H9 (cell line): Measurements from ENCODE around the gene CXorf49B. TPM values are rescaled to one million over a fixed set of nuclear protein-coding genes. Genes with fewer than 3 reads are reported as not detected.

Experiments used
- DNase-seq: peaks from one replicate; pipeline ENCODE4 v3.0.0-alpha.2; 2017
- H2AFZ ChIP-seq: one replicate; pipeline ENCODE4 v1.6.1; 2013; ENCODE audit warnings: mild to moderate bottlenecking, low read length, control low read depth, moderate library complexity
- H2AK5ac ChIP-seq: 2 replicates; pipeline ENCODE4 v1.6.1; 2013; ENCODE audit warnings: low read length, control low read depth, mixed read lengths; ENCODE audit not compliant: insufficient read length
- H2BK120ac ChIP-seq: one replicate; pipeline ENCODE4 v1.6.1; 2013; ENCODE audit warnings: low read depth, mild to moderate bottlenecking, low read length, control low read depth, inconsistent platforms; ENCODE audit not compliant: poor library complexity, severe bottlenecking
- H2BK12ac ChIP-seq: 2 replicates; pipeline ENCODE4 v1.6.1; 2013; ENCODE audit warnings: low read length, control low read depth, mixed read lengths, low read depth; ENCODE audit not compliant: insufficient read length
- H2BK15ac ChIP-seq: 2 replicates; pipeline ENCODE4 v1.6.1; 2013; ENCODE audit warnings: low read depth, low read length, control low read depth
- H2BK20ac ChIP-seq: one replicate; pipeline ENCODE4 v1.6.1; 2013; ENCODE audit warnings: low read depth, mild to moderate bottlenecking, low read length, control low read depth, inconsistent platforms; ENCODE audit not compliant: poor library complexity, severe bottlenecking
- H2BK5ac ChIP-seq: 2 replicates; pipeline ENCODE4 v1.6.1; 2013; ENCODE audit warnings: low read length, control low read depth, mixed read lengths; ENCODE audit not compliant: insufficient read length
- H3K14ac ChIP-seq: 2 replicates; pipeline ENCODE4 v1.6.1; 2013; ENCODE audit warnings: low read length, control low read depth; ENCODE audit not compliant: insufficient read depth
- H3K18ac ChIP-seq: 2 replicates; pipeline ENCODE4 v1.6.1; 2013; ENCODE audit warnings: low read depth, mild to moderate bottlenecking, mixed read lengths, low read length, control low read depth; ENCODE audit not compliant: insufficient read length
- H3K23ac ChIP-seq: 2 replicates; pipeline ENCODE4 v1.6.1; 2013; ENCODE audit warnings: low read length, control low read depth, mixed read lengths, low read depth; ENCODE audit not compliant: insufficient read length
- H3K23me2 ChIP-seq: 2 replicates; pipeline ENCODE4 v1.6.1; 2013; ENCODE audit warnings: low read depth, mild to moderate bottlenecking, mixed read lengths, low read length, control low read depth; ENCODE audit not compliant: insufficient read length, poor library complexity, severe bottlenecking
- H3K27ac ChIP-seq: 2 replicates; pipeline ENCODE4 v1.5.1; 2013; ENCODE audit warnings: low read length, control low read depth, mixed read lengths, low read depth; ENCODE audit not compliant: insufficient read length
- H3K27me3 ChIP-seq: 2 replicates; pipeline ENCODE4 v1.6.1; 2013; ENCODE audit warnings: low read length, control low read depth, inconsistent platforms; ENCODE audit not compliant: insufficient read depth
- H3K4ac ChIP-seq: 2 replicates; pipeline ENCODE4 v1.6.1; 2013; ENCODE audit warnings: low read depth, mild to moderate bottlenecking, control low read depth, inconsistent platforms, low read length, moderate library complexity
- H3K4me1 ChIP-seq: 2 replicates; pipeline ENCODE4 v1.6.1; 2013; ENCODE audit warnings: low read length, control low read depth, inconsistent platforms; ENCODE audit not compliant: insufficient read depth
- H3K4me2 ChIP-seq: 2 replicates; pipeline ENCODE4 v1.6.1; 2013; ENCODE audit warnings: low read length, control low read depth, mixed read lengths; ENCODE audit not compliant: insufficient read length, insufficient read depth
- H3K56ac ChIP-seq: 2 replicates; pipeline ENCODE4 v1.6.1; 2013; ENCODE audit warnings: low read depth, mild to moderate bottlenecking, mixed read lengths, low read length, control low read depth; ENCODE audit not compliant: insufficient read length
- H3K79me1 ChIP-seq: 2 replicates; pipeline ENCODE4 v1.6.1; 2013; ENCODE audit warnings: low read depth, mild to moderate bottlenecking, moderate library complexity, low read length, control low read depth, inconsistent platforms; ENCODE audit not compliant: insufficient read depth, poor library complexity, severe bottlenecking
- H3K79me2 ChIP-seq: 2 replicates; pipeline ENCODE4 v1.6.1; 2013; ENCODE audit warnings: low read length, control low read depth, inconsistent platforms; ENCODE audit not compliant: insufficient read depth
- H3K9ac ChIP-seq: 2 replicates; pipeline ENCODE4 v1.6.1; 2013; ENCODE audit warnings: low read length, control low read depth, mixed read lengths; ENCODE audit not compliant: insufficient read length; ENCODE audit errors: extremely low read depth
- H3K9me3 ChIP-seq: one replicate; pipeline ENCODE4 v1.6.1; 2013; ENCODE audit warnings: low read depth, low read length, inconsistent platforms; ENCODE audit not compliant: control insufficient read depth
- H3T11ph ChIP-seq: one replicate; pipeline ENCODE4 v1.6.1; 2013; ENCODE audit warnings: mild to moderate bottlenecking, low read length, control low read depth, inconsistent platforms
- H4K20me1 ChIP-seq: one replicate; pipeline ENCODE4 v1.6.1; 2013; ENCODE audit not compliant: control insufficient read depth, insufficient read length, insufficient read depth
- H4K5ac ChIP-seq: 2 replicates; pipeline ENCODE4 v1.6.1; 2013; ENCODE audit warnings: low read depth, mild to moderate bottlenecking, mixed read lengths, low read length, control low read depth; ENCODE audit not compliant: insufficient read length
- H4K8ac ChIP-seq: replicated peaks from 2 replicates; pipeline ENCODE4 v1.6.1; 2013; ENCODE audit warnings: low read length, control low read depth, mixed read lengths, low read depth; ENCODE audit not compliant: insufficient read length
- H4K91ac ChIP-seq: 2 replicates; pipeline ENCODE4 v1.6.1; 2013; ENCODE audit warnings: low read depth, mild to moderate bottlenecking, moderate library complexity, mixed read lengths, low read length, control low read depth; ENCODE audit not compliant: insufficient read length
- H3K27ac Mint-ChIP-seq, 3 experiments: 2 replicates in 2 of 3; 3 replicates in 1 of 3; pipeline ENCODE4 v1.8.0; 2020 to 2021; ENCODE audit warnings: mixed read lengths in 3 of 3, mild to moderate bottlenecking in 1 of 3, moderate library complexity in 1 of 3
- H3K27me3 Mint-ChIP-seq: 2 replicates; pipeline ENCODE4 v1.8.0; 2021; ENCODE audit warnings: low read depth, mild to moderate bottlenecking, moderate library complexity, mixed read lengths
- H3K36me3 Mint-ChIP-seq, 3 experiments: 2 replicates in 2 of 3; 3 replicates in 1 of 3; pipeline ENCODE4 v1.8.0; 2020 to 2021; ENCODE audit warnings: low read depth in 3 of 3, mixed read lengths in 3 of 3; ENCODE audit not compliant: insufficient read depth in 1 of 3
- H3K4me1 Mint-ChIP-seq, 2 experiments: 2 replicates each; pipeline ENCODE4 v1.8.0; 2020; ENCODE audit warnings: mixed read lengths in 2 of 2
- H3K4me3 Mint-ChIP-seq, 2 experiments: 2 replicates in 1 of 2; 3 replicates in 1 of 2; pipeline ENCODE4 v1.8.0; 2020 to 2021; ENCODE audit warnings: mild to moderate bottlenecking in 2 of 2, mixed read lengths in 2 of 2, moderate library complexity in 1 of 2
- H3K9me3 Mint-ChIP-seq, 2 experiments: 2 replicates in 1 of 2; 3 replicates in 1 of 2; pipeline ENCODE4 v1.8.0; 2020; ENCODE audit warnings: mild to moderate bottlenecking in 2 of 2, mixed read lengths in 2 of 2, moderate library complexity in 1 of 2
- WGBS: extraction: QIAGEN DNeasy Blood & Tissue Kit; methylation state at CpG from one replicate; pipeline ENCODE4 v1.1.7; 2013; ENCODE audit warnings: missing lambda C conversion rate, low lambda C conversion rate, mixed read lengths; ENCODE audit not compliant: insufficient read length; ENCODE audit errors: extremely low coverage; 5-methylcytosine and 5-hydroxymethylcytosine counted together
- total RNA-seq: library from RNA; stranded (reverse); gene quantifications from 2 replicates; pipeline ENCODE4 v1.2.1, GENCODE V29; 2021
- TF ChIP-seq, protein P1 (sequence below): fragments of 200-600 bp; sonication (generic); conservative IDR thresholded peaks from 3 replicates; pipeline ENCODE4 v1.8.0; 2021; ENCODE audit warnings: antibody characterized with exemption, mild to moderate bottlenecking

The CXorf49B gene
- total RNA-seq, 1 experiment from 2014 or later, result not detected

GRCh38 chrX:71815121-71815905, 52.2 kb downstream of the CXorf49B start:
- no peaks in the 10 kb centered on the region for H3K27me3 ChIP-seq
- no peak overlapping the region for H2AFZ ChIP-seq
- H2BK12ac ChIP-seq, result no peak overlapping the region
- Mint-ChIP-seq H3K36me3 (no peaks in the 10 kb centered on the region; a peak in 2 of 7 replicates), H3K27me3 (peaks cover 23% of the 10 kb centered on the region), H3K4me1 (no peaks in the 10 kb centered on the region), H3K4me3 (no peak overlapping the region), H3K27ac (no peak overlapping the region), H3K9me3 (peaks cover 61 to 64% of the 10 kb centered on the region in 2 experiments)
- no peak overlapping the region for H3K9ac ChIP-seq
- no peak overlapping the region for H3K27ac ChIP-seq
- H3T11ph ChIP-seq, result no peak overlapping the region
- H3K23ac ChIP-seq, result no peak overlapping the region
- no peaks in the 10 kb centered on the region for H4K20me1 ChIP-seq
- H2AK5ac ChIP-seq, result no peak overlapping the region
- H3K14ac ChIP-seq, result no peak overlapping the region
- H3K4me1 ChIP-seq, result no peaks in the 10 kb centered on the region
- H3K56ac ChIP-seq, result no peak overlapping the region
- H4K8ac ChIP-seq, result no peak overlapping the region
- H3K18ac ChIP-seq, result no peak overlapping the region
- H4K91ac ChIP-seq, result no peak overlapping the region
- H3K23me2 ChIP-seq, result no peaks in the 10 kb centered on the region
- H2BK15ac ChIP-seq, result no peak overlapping the region
- H2BK5ac ChIP-seq, result no peak overlapping the region
- no peak overlapping the region for H3K4me2 ChIP-seq
- H3K79me2 ChIP-seq, result no peaks in the 10 kb centered on the region
- H3K9me3 ChIP-seq, result peaks cover 10% of the 10 kb centered on the region
- H3K4ac ChIP-seq, result no peak overlapping the region
- H2BK20ac ChIP-seq, result no peak overlapping the region
- no peak overlapping the region for H4K5ac ChIP-seq
- WGBS, result no CpG with 5 or more reads among the region's 14 CpGs
- no peak for DNase-seq
- no peaks in the 10 kb centered on the region for H3K79me1 ChIP-seq
- H2BK120ac ChIP-seq, result no peak overlapping the region
- TF ChIP-seq, protein P1, sequence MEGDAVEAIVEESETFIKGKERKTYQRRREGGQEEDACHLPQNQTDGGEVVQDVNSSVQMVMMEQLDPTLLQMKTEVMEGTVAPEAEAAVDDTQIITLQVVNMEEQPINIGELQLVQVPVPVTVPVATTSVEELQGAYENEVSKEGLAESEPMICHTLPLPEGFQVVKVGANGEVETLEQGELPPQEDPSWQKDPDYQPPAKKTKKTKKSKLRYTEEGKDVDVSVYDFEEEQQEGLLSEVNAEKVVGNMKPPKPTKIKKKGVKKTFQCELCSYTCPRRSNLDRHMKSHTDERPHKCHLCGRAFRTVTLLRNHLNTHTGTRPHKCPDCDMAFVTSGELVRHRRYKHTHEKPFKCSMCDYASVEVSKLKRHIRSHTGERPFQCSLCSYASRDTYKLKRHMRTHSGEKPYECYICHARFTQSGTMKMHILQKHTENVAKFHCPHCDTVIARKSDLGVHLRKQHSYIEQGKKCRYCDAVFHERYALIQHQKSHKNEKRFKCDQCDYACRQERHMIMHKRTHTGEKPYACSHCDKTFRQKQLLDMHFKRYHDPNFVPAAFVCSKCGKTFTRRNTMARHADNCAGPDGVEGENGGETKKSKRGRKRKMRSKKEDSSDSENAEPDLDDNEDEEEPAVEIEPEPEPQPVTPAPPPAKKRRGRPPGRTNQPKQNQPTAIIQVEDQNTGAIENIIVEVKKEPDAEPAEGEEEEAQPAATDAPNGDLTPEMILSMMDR, result no peak
